Astrocyte (in vitro differentiated cells and primary cell): ENCODE measurements around the gene SLC1A1. TPM values are rescaled to one million over a fixed set of nuclear protein-coding genes. Genes with fewer than 3 reads are reported as not detected.

Experiments
- DNase-seq: peaks from one replicate; pipeline ENCODE4 v3.0.0-alpha.2; 2010; ENCODE audit warnings: low read depth
- FAIRE-seq: peaks from 2 replicates; lab custom pipeline; 2011; peaks lifted over from hg19 to GRCh38; lab: Jason Lieb, UNC
- H2AFZ ChIP-seq: 2 replicates; pipeline ENCODE4 v1.6.0; 2012; ENCODE audit warnings: low read depth, low read length, inconsistent platforms
- H3K27ac ChIP-seq: 2 replicates; pipeline ENCODE4 v1.5.1; 2011; ENCODE audit warnings: low read depth, low read length, inconsistent platforms
- H3K27me3 ChIP-seq: 2 replicates; pipeline ENCODE4 v1.6.0; 2011; ENCODE audit warnings: low read length, inconsistent platforms; ENCODE audit not compliant: insufficient read depth
- H3K36me3 ChIP-seq: 2 replicates; pipeline ENCODE4 v1.5.1; 2011; ENCODE audit warnings: low read length, inconsistent platforms; ENCODE audit not compliant: insufficient read depth
- H3K4me1 ChIP-seq: 2 replicates; pipeline ENCODE4 v1.5.1; 2011; ENCODE audit warnings: low read length, inconsistent platforms; ENCODE audit not compliant: insufficient read depth
- H3K4me2 ChIP-seq: 2 replicates; pipeline ENCODE4 v1.6.0; 2012; ENCODE audit warnings: low read length, inconsistent platforms
- H3K4me3 ChIP-seq: 2 replicates; pipeline ENCODE4 v1.5.1; 2011; ENCODE audit warnings: low read depth, mild to moderate bottlenecking, low read length, inconsistent platforms; ENCODE audit not compliant: insufficient read depth
- H3K79me2 ChIP-seq: 2 replicates; pipeline ENCODE4 v1.6.0; 2012; ENCODE audit warnings: mild to moderate bottlenecking, low read length, inconsistent platforms; ENCODE audit not compliant: insufficient read depth
- H3K9ac ChIP-seq: 2 replicates; pipeline ENCODE4 v1.6.0; 2012; ENCODE audit warnings: mild to moderate bottlenecking, low read length, inconsistent platforms
- H3K9me3 ChIP-seq: 2 replicates; pipeline ENCODE4 v1.5.1; 2012; ENCODE audit warnings: low read depth, mild to moderate bottlenecking, low read length, inconsistent platforms; ENCODE audit not compliant: insufficient read depth
- H4K20me1 ChIP-seq: 2 replicates; pipeline ENCODE4 v1.6.0; 2012; ENCODE audit warnings: low read length, inconsistent platforms; ENCODE audit not compliant: insufficient read depth
- H3K27ac Mint-ChIP-seq: one replicate; pipeline ENCODE4 v1.8.0; 2021; ENCODE audit warnings: mild to moderate bottlenecking, mixed read lengths; ENCODE audit not compliant: unreplicated experiment
- H3K27me3 Mint-ChIP-seq: one replicate; pipeline ENCODE4 v1.8.0; 2021; ENCODE audit warnings: low read depth, mixed read lengths; ENCODE audit not compliant: unreplicated experiment
- H3K36me3 Mint-ChIP-seq: one replicate; pipeline ENCODE4 v1.8.0; 2021; ENCODE audit warnings: low read depth, mixed read lengths; ENCODE audit not compliant: unreplicated experiment
- H3K4me1 Mint-ChIP-seq: one replicate; pipeline ENCODE4 v1.8.0; 2021; ENCODE audit warnings: low read depth, mixed read lengths; ENCODE audit not compliant: unreplicated experiment
- H3K4me3 Mint-ChIP-seq: one replicate; pipeline ENCODE4 v1.8.0; 2021; ENCODE audit warnings: mild to moderate bottlenecking, moderate library complexity, mixed read lengths; ENCODE audit not compliant: unreplicated experiment
- H3K9me3 Mint-ChIP-seq: one replicate; pipeline ENCODE4 v1.8.0; 2021; ENCODE audit warnings: mild to moderate bottlenecking, mixed read lengths; ENCODE audit not compliant: unreplicated experiment
- CTCF ChIP-seq: IDR thresholded peaks from 2 replicates; pipeline ENCODE4 v1.5.1; 2011; ENCODE audit warnings: low read depth, mild to moderate bottlenecking, inconsistent platforms, low read length, moderate library complexity; ENCODE audit not compliant: insufficient read depth
- EZH2 ChIP-seq: IDR thresholded peaks from 2 replicates; pipeline ENCODE4 v1.6.1; 2012; ENCODE audit warnings: mild to moderate bottlenecking, low read length, inconsistent platforms; ENCODE audit not compliant: insufficient read depth
- total RNA-seq: library from RNA; stranded (reverse); gene quantifications from 2 replicates; pipeline ENCODE4 v1.2.1, GENCODE V29; 2021

The SLC1A1 gene
- total RNA-seq, 1 donor from 2014 or later: 6.7 TPM

- Histone ChIP-seq H3K9ac (no peak overlapping the region), H3K79me2 (no peaks in the 10 kb centered on the region), H3K36me3 (no peaks in the 10 kb centered on the region), H3K4me1 (no peaks in the 10 kb centered on the region), H3K27me3 (no peaks in the 10 kb centered on the region), H3K9me3 (no peaks in the 10 kb centered on the region), H3K4me3 (no peak overlapping the region), H3K27ac (no peak overlapping the region), H4K20me1 (no peaks in the 10 kb centered on the region), H2AFZ (no peak overlapping the region), H3K4me2 (no peak overlapping the region)
- H3K9me3 Mint-ChIP-seq: no peaks in the 10 kb centered on the region
- H3K36me3 Mint-ChIP-seq: no peaks in the 10 kb centered on the region
- TF ChIP-seq CTCF (no peak), EZH2 (no peak)
- no peak overlapping the region for H3K27ac Mint-ChIP-seq
- H3K4me1 Mint-ChIP-seq: no peaks in the 10 kb centered on the region
- DNase-seq (no peak), FAIRE-seq (no peak)
- no peak overlapping the region for H3K4me3 Mint-ChIP-seq
- H3K27me3 Mint-ChIP-seq: no peaks in the 10 kb centered on the region
Observed at GRCh38 chr9:4630836-4631235, 140.6 kb downstream of the SLC1A1 start.

Other genes starting within 250 kb of the SLC1A1 start
- 78.4 and 81.9 TPM in 2 replicates for gene GLIS3, start 190.4 kb upstream of the SLC1A1 start, total RNA-seq
- gene PLPP6, start 171.8 kb downstream of the SLC1A1 start, total RNA-seq: 7.3 and 7.5 TPM in 2 replicates
- 2.8 and 3.6 TPM in 2 replicates for gene SPATA6L, start 176.0 kb downstream of the SLC1A1 start, total RNA-seq
- gene CDC37L1, start 189.1 kb downstream of the SLC1A1 start, total RNA-seq: 16.1 and 16.6 TPM in 2 replicates